Measurements from ENCODE around the gene SERPINB8.

Gene SERPINB8

DNA sequence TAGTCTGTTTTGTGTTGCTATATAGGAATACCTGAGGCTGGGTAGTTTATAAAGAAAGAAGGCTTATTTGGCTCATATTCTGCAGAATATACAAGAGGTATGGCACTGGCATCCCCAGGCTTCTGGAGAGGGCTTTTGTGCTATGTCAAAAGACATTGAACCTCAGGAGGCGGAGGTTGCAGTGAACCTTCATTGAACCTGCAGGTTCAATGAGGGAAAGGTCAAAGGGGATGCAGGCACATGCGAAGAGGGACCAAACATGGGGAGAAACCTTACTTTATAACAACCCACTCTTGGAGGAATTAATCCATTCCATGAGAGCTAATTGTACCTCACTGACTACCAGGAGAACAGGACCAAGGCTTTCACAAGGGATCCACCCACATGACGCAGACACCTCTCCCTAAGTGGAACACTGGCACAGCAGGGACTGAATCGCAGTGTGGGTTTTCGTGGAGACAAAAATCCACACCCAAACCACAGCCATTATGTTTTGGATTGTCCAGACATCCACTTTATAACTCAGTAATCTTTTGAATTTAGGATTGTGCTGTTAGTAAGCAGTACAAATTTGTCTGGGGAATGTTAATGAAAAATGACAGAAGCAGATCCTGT, 4.1 kb upstream of the SERPINB8 start:
- no peak for DNase-seq

DNA sequence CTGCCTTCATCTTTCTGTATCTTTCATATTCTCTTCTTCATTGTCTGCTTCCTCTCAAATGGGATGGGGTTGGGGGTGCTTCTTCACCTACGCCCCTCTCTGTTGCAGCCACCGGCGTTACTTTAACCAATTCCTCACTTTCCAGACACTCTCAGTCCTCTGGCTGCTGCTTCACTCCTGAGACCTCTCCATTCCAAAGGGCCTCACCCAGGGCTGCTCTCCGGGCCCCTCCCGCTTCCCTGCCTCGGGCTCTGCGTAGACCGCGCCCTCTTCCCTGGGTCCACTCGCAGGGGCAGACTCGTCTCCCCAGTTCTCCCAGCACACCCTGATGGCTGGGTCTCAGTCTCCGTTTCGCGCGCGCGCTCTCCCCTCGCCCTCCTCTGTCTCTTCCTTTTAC, 926 bp downstream of the SERPINB8 start:
- DNase-seq = no peak

DNA sequence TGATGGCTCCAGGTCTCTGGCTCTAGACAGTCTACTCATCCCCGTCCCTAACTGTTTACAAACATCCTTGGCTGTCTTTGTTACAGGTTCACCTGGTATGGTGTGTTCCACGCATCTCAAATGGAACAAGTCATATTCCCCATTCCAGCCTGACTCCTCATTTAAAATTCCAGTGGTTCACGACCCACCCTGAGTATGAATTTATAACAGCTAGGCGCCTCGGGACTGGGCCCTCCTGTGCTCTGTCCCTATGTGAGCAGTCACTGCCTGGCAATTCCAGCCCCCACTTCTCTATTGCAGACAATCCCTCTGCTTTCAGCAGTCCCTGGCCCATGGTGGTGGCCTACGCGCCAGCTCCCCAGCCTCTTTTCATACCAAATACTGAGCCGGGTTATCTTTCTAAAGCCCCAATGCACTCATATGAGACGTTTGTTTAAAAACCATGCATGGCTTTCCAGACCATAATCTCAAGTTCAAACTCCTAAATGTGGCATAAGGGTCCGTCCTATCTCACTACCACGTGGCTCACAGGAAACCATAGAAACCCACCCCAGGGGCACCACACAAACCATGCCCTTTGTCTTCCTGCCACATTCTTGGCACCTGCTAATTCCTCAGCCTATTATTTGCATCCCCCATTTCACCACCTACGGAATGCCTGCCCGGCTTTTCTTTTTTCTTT, 1.6 kb downstream of the SERPINB8 start:
- DNase-seq = no peak

DNA sequence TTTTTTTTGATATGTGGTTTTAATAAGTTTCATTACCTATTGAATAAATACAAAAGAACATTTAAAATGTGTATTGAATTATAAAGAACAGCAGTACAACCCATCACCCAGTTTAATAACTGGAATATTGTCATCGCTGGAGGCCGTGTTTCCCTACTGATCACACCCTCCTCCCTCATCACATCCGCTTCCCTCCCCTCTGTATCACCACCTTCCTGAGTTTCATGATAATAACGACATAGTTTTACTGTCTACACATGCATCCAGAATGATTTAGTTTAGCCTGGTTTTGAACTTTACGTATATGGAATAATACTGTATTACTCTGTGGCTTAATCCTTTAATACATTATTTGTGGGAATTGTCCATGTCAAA, 2.1 kb downstream of the SERPINB8 start:
- no peak for DNase-seq

DNA sequence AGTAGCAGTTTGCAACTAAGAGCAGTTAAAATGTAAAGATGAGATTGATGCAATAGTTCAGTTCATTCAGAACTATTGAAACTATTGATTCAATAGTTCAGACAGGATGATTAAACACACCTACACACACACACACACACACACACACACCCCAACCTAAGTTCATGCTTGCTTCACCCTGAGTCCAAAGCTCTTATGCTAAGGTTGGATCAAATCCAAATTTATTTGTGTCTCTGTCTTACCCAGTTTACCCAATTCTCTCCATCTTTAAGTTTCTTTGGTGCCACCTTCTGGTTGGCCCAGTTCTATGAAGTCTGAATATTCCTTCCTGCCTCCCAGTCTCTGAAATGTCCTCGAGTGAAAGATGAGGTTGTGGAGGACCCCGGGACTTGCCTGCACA, 5.1 kb downstream of the SERPINB8 start:
- no peak for DNase-seq

DNA sequence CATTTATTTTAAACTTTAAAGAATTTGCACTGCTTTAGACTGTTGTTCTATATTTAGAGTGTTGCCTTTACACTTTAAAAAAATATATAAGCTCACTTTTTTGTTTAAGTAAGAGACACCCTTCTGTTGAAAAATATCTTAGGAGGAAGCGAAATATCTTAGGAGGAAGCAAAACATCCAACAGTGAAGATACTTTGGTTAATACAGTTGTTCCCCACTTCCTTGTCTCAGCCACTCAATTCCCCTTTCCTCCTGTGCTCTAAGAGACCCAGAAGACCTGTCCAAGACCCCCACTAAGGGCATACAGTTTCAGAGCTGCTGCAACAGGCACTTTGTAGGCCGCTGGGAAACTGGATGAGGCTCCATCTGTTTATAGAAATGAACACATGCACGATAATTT, 5.7 kb downstream of the SERPINB8 start:
- DNase-seq = no peak

DNA sequence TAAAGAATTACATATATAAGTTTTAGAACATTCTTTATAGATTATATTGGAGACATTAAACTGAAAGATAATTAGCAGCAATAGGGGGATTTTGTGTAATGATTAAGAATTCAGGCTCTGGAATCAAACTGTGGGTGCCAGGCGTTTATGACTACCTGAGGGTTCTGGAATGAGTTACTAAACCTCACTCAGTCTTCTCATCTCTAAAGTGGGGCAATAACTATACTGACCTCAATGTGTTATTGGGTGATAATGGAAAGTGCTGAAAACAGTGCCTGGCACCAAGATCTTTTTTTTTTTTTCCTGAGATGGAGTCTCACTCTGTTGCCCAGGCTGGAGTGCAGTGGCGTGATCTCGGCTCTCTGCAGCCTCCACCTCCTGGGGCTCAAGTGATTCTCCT, 7.2 kb downstream of the SERPINB8 start:
- DNase-seq = no peak

DNA sequence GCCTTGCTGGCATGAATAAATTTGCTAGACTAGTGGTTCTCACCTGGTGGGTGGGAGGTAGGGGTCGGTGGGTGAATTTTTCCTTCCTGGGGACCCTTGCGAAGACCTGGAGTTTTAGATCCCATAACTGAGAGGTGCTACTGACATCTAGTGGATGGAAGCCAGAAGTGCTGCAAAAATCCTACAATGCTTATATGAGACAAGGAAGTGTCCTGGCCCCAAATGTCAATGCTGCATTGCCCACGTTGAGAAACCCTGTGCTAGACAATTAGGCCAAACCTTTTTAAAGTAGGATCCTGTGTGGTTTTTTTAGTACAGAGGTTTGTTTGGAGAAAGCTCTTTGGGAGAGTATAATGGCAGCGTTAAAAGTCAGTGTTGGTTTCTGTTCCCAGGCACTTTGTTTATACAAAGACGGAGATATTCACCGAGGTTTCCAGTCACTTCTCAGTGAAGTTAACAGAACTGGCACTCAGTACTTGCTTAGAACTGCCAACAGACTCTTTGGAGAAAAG, 9.6 kb downstream of the SERPINB8 start:
- peak; percentile 44 for DNase-seq

DNA sequence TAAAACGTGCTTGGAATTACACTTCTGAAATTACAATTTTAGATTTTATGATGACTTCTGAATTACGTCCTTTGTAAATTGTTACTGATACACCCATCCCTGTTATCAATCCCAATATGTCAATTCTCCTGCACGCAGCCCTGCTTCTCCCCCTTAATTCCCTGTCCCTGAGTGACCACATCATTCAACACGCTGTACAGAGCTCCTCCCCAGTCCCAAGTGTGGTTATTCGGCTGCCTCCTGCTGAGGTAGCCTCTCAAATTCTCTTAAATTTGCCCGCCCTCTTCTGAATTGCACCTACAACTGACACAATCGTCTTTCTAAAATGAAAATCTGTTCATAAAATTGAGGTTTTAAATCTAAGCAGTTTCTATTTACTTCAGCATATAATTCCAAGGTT, 10.1 kb downstream of the SERPINB8 start:
- no peak for DNase-seq

DNA sequence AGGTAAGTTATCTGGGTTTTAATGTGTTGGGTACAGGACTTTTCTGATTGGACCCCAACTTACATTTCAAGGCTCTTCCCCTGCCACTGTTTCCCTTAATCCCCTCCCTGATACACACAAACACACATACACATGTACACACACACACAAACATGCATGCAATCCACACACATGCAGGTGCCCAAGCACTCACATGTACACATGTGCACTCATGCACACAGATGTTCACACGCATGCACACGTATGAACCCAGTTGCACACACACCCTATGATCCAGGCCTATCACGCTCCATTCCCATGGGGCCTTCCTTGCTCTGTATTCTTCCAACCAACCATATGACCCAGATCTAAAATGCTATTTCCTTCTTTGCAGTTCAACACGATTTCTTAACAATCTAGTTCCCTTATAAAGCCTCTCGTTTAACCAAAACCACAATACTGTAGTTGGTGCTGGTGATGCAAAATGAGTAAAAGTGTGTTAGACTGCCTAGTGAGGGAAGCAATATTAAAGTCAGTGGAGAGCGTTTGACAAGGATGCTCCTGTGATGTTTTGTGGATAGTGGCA, 11.1 kb downstream of the SERPINB8 start:
- no peak for DNase-seq

DNA sequence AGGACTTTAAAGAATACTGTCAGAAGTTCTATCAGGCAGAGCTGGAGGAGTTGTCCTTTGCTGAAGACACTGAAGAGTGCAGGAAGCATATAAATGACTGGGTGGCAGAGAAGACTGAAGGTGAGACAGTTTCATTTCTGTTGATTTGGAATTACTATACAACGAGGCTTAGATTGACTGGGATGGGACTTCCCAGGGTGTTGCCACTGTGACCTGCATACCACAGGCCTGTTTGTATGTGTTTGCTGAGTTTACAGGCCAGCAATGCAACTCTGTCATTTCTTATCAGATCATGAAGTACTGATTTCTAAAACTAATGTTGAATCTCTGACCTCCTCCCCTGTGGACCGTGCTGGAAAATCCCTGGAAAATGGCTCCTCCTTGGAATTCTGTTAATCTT, 11.8 kb downstream of the SERPINB8 start:
- no peak for DNase-seq

DNA sequence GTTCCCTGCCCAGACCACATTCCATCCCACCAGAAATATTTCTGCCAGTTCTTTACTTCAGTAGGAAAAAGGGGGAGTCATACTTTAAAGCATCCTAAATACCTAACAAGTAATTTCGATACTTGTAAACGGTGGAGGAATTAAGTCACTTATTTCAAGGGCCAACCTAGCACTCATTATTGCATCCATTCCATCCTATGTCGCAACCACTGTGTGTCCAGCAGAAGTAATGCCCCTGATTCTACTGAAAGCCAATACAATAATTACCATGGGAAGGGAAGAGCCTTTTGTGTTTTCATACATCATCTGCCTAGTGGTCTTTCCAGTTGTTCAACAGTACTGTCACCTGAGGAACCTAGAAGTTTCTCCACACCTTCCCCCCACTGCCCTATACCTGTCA, 12.5 kb downstream of the SERPINB8 start:
- no peak for DNase-seq

DNA sequence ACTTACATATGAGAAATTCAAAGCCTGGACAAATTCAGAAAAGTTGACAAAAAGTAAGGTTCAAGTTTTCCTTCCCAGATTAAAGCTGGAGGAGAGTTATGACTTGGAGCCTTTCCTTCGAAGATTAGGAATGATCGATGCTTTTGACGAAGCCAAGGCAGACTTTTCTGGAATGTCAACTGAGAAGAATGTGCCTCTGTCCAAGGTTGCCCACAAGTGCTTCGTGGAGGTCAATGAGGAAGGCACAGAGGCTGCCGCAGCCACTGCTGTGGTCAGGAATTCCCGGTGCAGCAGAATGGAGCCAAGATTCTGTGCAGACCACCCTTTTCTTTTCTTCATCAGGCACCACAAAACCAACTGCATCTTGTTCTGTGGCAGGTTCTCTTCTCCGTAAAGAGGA, 17.0 kb downstream of the SERPINB8 start:
- no peak for DNase-seq

DNA sequence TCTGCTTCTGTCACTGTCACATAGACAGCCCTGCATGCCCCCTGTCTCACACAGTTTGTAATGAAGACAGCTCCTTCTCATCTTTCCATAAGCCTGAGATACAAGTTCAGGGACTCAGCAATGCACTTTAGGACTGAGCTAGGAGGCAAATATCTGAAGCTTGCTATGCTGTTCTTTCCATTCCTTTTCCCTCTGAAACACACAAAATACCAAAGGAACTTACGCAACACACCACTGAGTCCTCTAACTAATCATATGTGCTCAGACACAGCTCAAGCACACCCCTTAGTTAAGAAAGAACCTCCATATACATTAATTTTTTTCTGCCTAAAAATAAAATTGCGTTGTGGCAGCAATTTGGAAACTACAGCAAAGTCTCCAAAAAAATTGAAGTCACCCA, 17.9 kb downstream of the SERPINB8 start:
- DNase-seq = no peak

DNA sequence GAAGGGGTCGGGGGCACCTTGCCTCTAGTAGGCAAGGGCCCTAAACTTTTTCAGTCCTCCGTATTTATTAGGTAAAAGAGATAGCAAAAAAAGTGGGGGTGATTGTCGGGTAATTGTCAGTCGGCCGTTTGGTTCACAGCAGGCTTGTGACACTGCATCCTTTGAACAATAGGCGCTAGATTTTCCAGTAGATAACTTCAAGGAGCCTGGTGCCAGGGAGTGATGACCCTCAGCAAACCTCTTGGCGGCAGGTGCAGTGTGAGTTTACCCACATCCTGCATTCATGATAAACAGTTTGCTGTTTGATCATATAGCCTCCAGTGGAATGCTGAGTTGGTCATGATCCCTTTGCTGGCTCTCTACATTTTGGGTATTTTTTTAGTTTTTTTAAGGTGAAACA, 22.9 kb downstream of the SERPINB8 start:
- DNase-seq = no peak

DNA sequence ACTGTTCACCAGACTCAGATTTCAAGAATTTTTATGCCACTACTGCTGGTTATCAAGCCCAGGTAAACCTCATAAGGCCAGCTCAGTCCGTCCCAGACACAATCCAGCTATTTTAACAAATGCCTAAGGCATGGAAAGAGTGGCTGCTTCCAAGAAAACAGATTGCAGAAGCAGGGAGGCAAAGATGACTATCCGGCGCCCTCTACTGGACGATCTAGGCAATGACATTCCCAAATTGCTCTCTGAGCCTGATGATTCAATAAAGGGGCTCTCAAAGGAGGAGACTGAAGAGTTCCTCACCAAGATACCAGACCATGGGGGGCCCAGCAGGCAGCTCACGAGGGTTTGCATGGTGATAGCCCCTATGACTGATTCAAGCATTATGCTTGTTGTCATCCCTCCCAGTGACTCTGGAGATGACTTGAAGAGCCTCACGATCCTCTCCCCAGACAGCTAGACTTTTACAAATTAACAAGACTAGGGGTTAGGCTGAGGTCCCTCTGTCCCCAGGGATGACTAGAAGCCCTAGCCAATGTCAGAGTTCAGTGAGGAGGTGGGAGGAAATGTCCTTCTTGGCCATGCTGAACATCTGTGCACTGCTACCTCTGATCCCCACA, 25.0 kb downstream of the SERPINB8 start:
- DNase-seq = peak; percentile 32

DNA sequence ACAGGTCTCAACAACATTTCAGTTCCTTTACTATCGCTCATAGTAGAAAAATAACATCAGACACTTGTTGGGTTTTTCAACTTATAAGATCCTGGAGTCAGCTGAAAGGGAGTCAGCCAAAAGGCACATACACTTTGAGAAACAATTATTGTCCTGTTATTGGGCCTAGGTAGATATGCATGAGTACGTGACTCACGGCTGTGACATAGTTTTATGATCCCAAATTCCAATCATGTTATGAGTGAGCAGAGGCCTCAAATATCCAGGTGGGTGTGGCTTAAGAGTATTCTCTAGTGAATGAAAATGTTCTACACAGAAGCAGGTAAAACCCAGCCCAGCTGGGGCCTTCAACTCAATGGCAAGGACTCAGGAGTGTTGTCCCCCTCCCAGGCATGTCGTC, 27.2 kb downstream of the SERPINB8 start:
- no peak for DNase-seq

DNA sequence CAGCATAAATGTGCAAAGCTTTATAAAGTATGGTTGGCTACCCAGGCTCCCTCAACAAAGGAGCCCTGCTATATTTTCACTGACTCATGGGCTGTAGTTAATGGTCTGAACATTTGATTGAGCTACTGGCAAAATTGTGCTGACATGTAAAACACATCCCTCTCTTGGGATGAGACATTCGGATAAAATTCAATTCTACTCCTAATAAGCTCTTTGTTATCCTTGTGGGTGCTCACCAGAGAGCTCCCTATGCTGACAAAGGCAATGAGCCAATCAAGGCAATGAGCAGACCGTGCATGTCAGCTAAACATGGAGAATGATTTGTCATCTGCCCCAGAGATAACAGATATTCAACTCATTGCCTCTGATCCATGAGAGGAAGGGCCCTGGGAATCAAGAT, 27.7 kb downstream of the SERPINB8 start:
- no peak for DNase-seq

DNA sequence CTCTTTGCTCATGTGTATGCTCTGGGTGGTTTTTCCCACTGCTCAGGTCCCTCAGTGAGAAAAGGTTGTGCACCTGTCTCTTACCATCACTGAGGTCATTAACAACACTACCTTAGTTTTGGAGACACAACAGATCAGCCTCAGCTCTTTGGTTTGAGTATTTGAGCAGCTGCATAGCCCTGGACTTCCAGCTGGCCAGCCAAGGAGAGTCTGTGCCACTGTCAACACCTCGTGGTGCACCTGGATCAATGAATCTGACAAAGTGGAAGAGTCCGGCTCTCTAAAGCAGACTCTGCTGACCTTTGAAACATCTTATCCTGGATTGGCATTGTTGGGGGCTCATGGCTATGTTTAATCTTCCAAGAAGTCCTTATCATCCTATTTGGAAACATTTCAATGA, 30.0 kb downstream of the SERPINB8 start:
- DNase-seq = no peak

DNA sequence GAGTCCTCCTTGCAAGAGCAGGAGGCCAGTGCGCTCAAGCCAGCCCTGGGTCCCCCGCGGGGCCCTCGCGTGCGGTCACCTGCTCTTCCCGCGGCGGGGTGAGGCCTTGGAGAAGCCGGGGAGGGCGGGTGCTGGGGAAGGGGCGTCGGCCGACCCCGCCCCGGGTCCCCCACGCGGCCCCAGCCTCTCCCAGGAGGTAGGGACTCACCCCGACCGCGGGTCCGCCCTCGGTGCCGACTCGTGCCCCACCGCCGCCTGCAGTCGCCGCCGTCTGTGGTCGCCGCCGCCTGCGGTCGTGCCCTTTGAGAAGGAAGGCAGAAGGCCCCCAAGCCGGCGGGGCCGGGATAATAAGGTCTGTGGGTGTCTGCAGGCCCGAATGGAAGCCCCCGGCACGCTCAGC, 32.7 kb downstream of the SERPINB8 start:
- no peak for DNase-seq

DNA sequence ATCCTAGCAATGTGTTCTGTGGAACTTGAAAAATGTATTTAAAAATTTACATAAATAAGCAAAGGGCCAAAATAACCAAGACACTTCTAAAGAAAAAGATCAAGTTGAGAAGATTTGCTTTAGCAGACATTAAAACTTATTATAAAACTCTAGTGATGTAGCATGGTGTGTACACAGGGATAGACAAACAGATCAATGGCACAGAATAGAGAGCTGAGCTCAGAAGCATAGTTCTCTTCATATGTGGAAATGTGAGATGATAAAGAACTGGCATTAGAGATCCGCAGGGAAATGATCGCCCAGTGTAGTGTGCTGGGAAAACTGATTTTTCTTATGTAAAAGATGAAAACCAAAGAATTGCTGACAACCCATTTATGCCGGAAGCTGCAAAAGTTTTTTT, 39.4 kb downstream of the SERPINB8 start:
- DNase-seq = no peak

DNA sequence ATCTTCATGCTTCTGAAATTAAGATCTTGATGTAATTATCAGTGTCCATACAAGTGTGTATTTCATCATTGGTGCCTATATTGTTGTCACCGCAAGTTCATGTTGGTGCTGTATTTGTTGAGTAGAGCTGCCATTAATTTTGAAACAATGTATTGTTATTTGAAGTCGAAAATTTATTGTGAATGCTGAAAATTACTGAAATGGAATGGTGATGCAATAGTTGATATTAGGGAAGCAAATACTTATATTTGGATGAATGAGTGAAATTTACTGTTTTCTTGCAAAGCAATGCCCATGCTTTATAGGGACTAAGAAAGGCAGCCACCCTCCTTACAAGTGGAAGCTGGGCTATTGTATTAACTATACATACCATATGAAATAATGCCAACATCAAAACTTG, 41.6 kb downstream of the SERPINB8 start:
- no peak for DNase-seq

DNA sequence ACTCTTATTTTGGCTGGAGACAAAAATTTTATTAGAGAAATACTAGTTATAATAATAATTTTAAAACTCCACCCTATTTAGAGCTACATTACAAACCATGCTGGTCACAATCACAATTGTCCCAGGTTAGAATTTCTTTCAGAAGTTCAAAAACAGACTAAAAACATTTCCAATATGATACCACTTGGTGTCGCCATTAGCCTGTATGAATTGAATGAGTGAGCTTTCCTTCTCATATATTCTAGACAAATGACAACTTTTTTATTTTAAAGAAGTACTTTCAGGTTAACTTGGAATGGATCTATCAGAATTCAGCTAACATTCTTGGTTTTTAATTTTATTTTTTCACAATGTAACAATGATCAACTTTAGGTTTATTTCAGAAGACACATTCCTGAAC, 48.0 kb downstream of the SERPINB8 start:
- DNase-seq = peak; percentile 31

All from NCI-H1694 (cell line).